ENCODE results near the gene AKR1B1.
A peak's percentile ranks its signal among the peaks of the same experiment; 100 is the strongest.

The AKR1B1 gene

DNA sequence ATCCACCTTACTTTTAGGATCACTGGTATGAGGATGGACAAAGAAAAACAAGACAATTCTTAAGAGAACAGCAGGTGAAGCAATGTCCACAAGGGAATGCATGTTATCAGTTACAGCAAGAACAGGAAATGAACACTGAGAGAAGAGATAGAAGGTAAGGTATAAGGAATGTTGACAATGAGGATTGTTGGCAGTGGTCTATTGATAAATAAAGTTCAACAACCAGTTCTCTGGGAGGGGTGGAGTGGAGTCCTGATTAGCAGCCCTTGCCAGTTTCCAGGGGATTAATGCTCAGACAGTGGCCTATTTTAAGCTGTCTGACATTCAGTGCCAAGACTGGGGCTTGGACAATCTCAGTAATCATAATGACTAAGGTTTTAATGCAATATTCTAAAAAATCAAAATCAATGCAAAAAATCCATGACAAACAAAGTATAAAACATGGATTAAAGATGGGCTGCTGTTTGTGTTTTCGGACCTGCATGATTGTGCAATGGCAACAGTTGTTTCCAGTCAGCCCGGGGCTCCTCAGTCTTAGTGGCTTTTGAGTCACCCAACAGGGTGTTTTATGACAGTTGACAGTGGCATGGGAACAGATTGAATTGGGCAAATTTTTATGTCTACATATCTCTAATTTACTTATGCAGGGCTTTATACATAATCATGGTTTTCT, 13.8 kb upstream of the AKR1B1 start:
- no peak for DNase-seq

DNA sequence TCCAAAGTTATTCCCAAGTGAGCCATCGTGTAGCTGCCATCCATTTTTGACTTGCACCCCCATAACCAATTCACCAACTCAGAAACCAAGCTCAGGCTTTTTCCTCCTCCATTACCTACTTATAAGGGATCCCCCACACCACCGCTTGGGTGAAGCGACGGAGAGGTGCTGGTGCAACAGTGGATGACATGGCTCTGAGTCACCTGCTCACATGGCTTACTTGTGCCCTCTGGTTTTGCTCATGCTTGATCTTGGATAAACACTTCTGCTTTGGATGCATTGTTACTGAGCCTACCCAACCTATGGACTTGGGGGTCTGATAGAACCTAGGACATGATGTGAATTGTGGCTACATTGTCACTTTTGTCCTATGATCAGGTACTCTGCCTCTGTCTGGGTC, 12.0 kb upstream of the AKR1B1 start:
- DNase-seq: no peak

DNA sequence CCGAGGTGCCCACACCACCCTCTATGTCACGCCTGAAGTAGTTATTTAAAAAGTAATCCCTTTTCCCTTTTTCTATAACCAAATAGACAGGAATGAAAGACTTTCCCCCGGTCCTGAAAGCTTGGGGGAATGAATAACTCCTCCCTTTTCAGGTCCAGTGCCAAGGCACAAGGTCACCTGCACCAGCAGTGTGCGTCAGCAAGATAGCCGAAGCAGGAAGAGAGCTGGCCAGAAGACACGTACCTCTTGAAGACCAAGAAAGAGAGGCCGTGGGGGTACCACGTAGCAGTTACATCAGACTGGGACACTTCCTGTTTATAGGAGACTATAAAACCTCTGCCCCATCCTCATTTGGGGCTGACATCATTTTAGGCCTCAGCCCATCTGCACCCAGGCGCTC, 10.7 kb upstream of the AKR1B1 start:
- no peak for DNase-seq

DNA sequence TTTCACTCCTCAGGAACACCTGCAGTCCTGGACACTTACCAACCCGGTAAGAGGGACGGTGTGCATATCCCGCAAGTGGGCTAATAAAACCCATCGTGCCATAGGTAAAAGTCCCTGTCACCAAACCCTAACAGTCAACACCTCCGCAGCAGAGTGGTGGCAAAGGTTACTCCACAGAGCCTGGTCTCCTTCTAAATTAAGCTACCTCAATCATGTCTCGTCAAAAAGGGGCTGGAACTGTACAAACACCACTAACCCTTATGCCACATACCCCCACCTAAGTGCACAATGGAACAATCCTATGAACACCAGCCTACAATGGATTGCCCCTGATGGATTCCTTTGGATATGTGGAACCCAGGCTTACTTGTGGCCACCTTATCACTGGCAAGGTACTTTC, 9.6 kb upstream of the AKR1B1 start:
- DNase-seq: no peak

DNA sequence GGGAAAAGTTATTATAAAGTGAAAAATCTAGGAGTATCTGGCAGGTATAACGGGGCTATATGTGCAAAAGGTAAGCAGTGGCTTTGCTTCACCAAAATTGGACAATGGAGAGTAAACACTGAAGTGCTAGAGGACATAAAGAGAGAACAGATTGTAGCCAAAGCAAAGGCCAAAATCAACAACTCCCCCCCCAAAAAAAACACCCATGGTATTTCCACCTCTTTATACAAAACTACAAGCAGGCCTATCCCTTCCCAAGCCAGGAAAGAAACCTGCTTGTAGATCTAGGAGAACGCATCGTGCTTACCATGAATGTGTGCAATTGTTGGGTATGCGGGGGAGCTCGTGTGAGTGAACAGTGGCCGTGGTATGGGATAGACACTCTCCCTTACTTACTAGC, 9.2 kb upstream of the AKR1B1 start:
- DNase-seq: no peak

DNA sequence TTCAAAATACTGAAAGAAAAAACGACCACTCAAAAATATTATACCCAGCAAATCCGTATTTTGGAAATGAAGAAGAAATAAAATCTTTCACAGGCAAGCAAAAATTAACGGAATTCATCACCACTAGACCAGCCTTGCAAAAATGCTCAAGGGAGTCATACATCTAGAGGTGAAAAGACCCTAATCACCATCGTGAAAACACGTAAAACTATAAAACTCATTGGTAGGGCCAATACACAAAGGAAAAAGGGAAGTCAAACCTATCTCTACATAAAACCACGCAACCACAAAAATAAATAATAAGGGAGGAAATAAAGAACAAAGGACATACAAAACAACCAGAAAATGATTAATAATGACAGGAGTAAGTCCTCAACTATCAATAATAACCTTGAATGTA, 6.6 kb upstream of the AKR1B1 start:
- no peak for DNase-seq

DNA sequence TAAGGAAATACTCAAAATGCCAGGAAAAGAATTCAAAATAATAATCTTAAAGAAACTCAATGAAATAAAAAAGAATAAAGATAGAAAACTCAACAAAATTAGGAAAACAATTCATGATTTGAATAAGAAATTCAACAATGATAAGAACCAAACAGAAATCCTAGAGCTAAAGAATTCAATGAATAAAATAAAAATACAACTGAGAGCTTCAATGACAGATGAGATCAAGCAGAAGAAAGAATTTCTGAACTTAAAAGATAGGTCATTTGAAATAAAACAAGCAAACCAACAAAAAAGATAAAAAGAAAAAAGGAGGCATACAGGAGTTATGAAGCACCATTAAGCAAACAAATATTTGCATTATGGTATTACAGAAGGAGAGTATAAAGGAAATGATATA, 5.6 kb upstream of the AKR1B1 start:
- no peak for DNase-seq

DNA sequence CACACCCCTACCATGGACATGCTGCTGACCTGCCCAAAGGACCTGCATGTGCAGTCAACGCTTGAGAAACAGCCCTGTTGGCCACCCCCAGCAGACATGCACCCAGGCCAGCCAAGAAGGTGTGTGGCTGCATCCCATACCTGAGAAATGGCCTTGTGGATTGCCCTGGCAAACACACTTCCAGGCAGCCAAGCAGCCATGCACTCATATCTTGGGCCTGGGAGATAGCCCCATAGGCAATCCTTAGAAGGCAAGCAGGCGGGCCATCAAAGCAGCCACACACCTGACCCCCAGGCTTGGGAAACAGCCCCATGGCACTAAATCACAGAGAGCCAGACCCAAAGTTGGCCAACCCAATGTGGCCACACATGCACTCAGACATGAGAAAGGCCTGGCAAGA, 4.9 kb upstream of the AKR1B1 start:
- no peak for DNase-seq

DNA sequence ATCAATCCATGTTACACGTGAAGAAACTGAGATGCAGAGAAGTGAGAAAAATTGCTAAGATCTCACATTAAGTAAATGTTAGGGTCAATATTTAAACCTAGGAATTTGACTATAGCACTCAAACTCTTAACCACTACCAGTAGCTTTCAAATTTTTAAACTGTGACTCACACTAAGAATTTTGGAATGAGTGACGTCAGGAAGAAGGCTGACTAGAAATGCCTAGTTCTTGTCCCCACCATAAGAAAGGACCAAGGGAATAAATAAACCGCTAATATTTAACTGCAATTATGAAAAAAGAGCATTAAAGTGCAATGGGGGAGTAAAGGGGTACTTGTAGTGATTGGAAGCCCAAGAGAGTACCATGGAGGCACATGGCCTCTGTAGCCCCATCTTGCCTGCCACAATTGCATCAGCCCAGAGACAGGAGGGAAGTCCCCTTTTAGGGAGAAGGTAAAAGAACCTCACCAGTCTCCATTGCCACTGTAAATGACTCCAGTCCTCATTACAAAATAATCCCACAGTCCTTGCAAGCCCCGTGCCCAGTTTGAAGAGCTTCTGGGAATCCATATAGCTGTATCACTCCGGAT, 3.5 kb upstream of the AKR1B1 start:
- no peak for DNase-seq

DNA sequence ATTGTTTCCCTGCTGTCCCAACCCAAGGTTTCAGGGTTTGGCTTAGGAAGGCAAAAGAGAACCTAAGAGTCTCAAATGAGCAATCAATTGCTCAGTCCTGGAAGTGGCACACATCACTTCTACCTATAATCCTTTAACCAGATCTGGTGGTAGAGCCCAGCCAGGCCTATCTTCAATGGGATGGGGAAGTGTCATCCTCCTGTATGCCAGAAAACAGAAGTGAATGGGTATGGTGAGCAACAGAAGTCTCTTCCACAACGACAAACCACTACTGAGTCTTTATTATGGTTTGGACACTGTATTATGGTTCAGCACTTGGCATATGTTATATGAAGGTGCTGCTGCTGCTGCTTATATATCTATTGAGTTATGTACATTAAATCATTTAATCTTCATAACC, 3.0 kb upstream of the AKR1B1 start:
- no peak for DNase-seq

DNA sequence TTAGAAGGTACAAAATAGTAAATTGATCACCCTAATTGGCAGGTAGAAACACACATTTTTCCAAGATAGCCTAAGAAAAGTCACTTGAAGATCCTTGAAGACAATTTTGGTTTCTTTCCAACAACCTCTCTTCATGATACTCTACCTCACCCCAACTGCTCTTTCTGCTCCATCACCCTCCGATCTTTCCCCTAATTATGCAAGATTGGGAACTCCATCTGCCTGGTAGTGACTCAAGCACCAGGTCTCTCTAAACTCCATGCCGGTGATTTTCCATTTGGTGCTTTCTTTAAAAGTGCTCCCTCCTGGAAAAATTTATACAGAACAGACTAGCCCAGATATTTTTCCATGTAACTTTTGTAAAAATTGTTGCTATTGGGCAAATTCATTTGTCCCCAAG, 1.1 kb upstream of the AKR1B1 start:
- no peak for DNase-seq

DNA sequence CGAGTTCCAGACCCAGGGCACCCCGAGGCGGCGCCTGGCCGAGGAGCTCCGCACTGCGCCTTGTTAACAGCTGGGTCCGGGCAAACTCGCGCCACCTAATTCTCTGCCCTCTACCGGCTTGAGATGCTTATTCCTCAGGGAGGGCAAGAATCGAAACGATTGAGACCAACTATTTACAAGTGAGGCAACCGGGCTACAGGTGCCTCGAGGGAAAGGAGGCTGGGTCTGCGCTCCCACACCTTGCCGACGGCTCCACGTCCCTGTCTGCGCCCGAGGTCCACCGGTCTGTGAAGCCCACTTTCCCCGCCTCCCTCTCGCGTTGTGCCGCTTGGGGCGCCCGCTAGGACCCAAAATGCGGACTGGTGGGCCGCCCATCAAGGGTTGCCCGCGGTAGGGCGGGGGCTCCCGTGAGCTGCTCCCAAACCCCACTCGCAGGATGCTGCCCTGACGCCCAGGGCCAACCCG, 527 bp downstream of the AKR1B1 start:
- no peak for DNase-seq

DNA sequence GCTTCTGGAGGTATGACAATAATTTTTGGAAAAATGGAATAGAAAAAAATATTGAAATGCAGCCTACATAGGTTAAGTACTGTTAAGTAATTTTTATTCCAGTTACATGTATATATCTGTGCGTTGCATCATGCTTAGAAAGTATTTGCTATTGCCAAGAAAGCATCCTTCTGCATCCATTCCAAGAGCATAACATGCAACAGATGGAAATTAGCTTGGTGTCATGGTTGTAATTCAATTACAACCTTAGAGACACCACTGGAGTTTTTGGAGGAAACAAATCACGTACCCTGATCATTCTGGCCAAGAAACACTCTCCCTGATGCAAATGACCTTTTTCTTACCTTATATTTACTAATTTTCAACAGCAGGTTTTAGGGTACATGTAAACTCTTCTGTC, 1.7 kb downstream of the AKR1B1 start:
- DNase-seq: no peak

DNA sequence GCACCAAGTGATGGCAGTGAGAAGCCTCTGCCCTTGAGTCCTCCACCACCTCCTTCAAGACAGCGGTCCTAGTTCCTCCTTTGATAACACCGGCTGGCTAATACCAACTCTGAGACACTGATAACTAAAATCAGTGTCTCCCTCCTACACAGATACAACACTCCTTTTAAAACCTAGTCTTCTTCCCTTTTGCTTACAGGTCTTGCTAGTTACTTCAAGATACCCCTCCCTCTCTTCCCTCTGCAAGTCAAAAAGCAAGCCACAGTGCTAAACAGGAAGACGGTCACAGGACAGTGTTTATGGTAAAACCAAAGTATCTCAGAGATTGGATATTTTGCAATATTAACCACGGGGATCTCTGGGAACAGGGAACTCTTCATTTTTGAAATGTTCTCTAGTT, 4.6 kb downstream of the AKR1B1 start:
- no peak for DNase-seq

DNA sequence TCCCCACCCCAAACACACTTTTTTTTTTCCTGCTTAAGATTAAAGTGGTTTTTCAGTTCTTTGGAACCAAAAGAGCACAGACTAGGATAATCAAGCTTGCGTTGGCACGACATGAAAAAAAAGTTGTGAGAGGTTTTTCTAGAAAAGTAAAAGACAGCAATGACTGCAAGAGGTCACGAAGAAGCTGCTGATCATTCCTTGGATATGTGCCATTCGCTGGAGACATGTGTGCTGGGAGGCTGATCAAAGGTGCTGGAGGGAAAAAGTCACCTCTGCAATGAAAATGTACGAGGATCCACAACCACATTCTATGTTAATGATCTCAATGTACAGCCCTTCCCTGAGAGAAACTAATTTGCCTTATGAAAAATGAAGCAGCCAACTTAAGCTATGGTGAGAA, 5.4 kb downstream of the AKR1B1 start:
- no peak for DNase-seq

DNA sequence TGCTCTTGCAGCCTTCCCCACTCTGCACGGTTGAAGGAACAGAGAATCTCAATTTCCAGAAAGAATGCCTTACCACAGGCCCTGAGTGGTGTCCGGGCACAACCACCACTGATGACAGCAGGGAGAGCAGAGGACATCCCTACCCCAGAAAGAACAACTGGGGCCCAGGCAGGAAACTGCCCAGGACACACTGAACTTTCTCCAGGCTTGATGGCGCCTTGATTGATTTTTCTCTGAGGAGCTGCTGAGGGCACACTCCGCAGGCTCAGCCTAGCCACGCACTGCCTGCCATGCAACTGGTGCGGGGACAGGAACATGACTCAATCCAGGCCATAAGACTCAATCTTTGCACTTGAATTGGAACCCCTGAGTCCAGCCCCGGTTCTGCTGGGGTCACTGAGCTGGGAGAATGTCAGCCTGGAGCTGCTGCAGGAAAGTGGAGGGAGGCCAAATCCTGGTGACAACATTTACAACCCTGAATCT, 5.9 kb downstream of the AKR1B1 start:
- DNase-seq: no peak

DNA sequence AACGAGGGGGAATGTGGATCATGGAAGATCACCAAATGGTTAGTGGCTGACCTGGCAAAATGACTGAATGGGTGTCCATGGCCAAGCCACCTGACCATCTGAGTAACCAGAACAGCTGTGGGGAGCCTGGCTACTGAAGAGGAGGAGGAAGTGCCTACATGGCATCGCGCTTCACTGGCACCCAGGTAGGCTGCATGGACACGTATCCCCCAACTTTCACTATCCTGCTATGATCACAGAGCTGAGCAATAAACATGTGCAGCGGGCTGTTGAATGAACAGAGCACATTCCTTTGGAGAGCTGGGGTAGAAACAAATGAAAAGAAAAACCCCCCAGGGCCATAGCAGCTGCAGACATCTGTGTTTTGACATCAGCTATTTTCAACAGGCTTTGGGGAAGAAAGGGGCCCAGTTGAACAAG, 6.5 kb downstream of the AKR1B1 start:
- DNase-seq: peak; percentile 35

DNA sequence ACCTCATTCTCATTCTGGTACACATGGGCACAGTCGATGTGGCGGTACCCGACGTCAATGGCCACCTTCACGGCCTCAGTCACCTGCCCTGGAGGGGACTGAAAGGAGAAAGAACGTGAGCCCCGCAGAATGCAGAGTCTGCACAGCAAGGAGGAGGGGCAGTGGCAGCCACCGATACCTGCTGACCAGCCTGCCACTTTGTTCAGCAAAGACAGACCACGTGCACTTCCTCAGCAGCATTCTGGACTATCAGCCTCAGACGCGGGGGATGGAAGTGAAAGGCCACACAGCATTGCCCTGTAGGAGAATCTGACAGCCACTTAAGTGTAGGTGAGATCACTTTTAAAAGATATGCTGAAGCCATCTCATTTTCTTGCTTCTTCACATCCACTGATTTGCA, 7.2 kb downstream of the AKR1B1 start:
- DNase-seq: no peak

DNA sequence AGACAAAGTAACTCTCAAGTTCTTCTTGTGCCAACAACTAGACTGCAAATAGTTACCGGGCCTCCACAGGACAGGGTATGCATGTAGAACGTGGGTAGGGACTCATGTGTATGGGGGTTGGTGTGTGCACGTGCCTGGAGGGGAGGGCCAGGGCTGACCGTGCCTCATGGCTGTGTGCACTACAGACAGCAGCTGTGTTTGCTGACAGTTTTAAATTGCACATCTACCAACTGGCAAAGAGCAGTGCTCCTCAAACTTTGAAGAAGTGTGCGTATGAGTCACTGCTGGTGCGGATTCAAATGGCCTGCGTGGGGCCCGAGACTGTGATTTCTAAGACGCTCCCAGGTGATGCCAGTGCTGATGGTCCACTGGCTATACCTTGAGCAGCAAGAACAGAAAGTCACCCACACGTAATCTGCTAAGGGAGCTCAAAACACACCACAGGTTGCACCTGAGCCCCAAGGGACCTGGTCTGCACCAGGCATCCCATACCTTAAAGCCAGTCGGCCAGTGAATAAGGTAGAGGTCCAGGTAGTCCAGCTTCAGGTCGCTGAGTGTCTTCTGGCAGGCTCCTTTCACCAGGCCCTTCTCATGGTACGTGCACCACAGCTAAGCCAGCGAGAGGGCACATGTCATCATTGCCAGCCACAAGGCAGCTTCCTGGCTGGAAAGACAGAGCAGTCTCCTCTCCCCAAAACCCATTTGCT, 8.5 kb downstream of the AKR1B1 start:
- DNase-seq: no peak

DNA sequence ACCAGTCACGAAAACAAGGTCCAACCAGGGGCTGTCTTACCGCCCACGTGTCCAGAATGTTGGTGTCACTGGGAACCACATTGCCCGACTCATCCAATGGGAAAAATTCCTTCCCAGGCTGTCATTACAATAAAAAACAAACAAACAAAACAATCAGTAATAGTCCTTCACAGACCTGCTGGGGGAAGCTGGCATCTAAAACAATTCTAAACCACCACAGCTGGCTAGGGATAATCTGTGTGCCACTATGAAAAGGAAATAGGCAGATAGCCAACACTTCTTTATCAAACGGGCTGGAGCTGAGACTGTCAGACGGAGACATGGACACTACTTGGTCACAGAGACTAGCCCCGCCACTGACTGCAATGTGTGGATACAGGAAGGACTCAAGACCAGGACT, 9.2 kb downstream of the AKR1B1 start:
- no peak for DNase-seq

DNA sequence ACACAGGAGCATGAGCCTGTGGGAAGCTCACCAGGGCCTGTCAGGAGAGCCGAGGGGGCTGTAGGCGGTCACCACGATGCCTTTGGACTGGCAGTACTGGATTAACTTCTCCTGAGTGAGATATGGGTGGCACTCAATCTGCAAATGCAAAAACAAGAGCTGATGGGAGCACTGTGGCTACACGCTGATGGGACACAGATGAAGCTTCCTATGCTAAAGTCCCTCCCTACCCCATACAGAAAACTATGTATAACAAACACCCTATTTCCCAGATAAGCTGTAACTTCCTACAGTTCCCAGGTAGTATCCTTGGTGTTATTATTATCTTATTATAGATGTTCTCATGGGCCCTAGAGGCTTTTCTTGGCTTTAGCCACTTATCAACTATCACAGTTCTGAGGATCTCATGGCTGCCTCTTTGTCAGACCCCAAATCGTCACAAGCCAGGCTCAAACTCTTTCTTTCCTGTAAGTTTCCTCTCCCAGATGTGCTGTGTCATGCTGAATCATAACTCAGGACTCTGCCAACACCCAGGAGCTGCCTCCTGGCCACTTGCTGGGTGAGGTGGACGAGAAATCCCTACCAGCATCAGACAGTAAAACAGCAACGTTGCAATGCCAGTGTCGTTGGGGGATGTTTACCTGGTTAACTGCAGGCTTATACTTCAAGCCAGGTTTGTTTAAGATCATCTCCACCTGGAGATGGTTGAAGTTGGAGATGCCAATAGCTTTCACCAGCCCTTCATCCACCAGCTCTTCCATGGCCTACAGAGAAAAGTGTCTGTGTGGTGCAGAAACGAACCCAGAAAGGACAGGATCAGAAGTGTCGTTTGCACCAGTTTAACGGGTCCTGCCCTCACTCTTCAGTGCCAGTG, 10.3 kb downstream of the AKR1B1 start:
- DNase-seq: no peak

DNA sequence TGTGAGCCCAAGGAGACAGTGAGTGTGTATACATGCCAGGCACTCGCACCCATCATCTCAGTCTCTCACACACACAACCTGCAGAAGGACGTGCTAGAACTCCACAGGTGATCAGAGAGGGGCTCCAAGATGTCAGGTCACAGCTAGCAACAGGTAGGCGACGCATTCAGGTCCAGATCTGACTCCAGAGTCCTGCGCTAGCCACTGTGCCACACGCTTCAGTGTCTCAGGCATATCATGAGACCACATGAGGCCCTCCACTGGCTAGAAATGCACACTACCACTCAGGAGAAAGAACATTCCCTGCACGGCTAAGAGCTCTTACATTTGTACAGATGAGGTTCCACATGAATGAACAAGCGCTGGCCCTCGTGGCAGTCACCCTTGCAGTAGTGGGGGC, 11.5 kb downstream of the AKR1B1 start:
- no peak for DNase-seq

DNA sequence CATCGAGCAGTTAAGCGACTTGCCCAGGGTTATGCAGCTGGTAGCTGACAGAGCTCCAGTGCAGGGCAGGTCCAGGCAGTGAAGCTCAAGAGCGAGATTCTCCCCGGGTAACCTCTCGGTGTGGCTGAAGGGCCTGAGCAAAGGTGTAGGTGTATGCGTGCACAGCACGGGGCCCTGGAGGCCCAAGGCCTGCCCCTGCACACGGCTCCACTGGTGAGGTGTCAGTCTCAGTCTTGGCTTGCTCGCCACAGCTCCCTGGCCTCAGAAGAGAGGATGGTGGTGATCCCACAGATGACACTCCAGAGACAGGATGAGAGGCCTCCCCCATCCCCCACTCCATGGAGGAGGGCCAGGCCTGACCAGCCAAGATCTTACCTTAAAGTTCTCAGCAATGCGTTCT, 12.0 kb downstream of the AKR1B1 start:
- DNase-seq: no peak

Data from right kidney (tissue), 1 donor.